Gastrocnemius medialis (tissue), 4 donors: ENCODE data around the gene PPP1R7. TPM values are rescaled to one million over a fixed set of nuclear protein-coding genes. Genes with fewer than 3 reads are reported as not detected.

ENCODE experiments used
- ATAC-seq, 2 donors: fragments of 150-250 bp; one replicate each; pipeline ENCODE4 v1.9.1; 2016
- DNase-seq, 2 donors: peaks; one replicate each; pipeline ENCODE4 v3.0.0-alpha.2; 2019
- H3K27ac ChIP-seq, 4 donors: fragments of 200-600 bp; sonication (generic); 1 replicate in 1 of 4; 2 replicates in 3 of 4; pipeline ENCODE4 v1.5.1; 2016 to 2018; ENCODE audit warnings: mild to moderate bottlenecking in 2 of 4, moderate library complexity in 1 of 4
- H3K27me3 ChIP-seq, 3 donors: fragments of 200-600 bp; sonication (generic) in 2 of 3; 1 replicate in 1 of 3; 2 replicates in 2 of 3; pipeline versions ENCODE4 v1.5.1 to v1.6.0; 2016 to 2019; ENCODE audit warnings: mild to moderate bottlenecking in 1 of 3, moderate library complexity in 1 of 3
- H3K36me3 ChIP-seq, 2 donors: fragments of 200-600 bp; sonication (generic) in 1 of 2; one replicate each; pipeline ENCODE4 v1.5.1; 2017 to 2018
- H3K4me1 ChIP-seq, 2 donors: fragments of 200-600 bp; sonication (generic) in 1 of 2; one replicate each; pipeline ENCODE4 v1.5.1; 2016 to 2017; ENCODE audit warnings: mild to moderate bottlenecking in 2 of 2
- H3K4me3 ChIP-seq, 4 donors: fragments of 200-600 bp; sonication (generic) in 3 of 4; 1 replicate in 1 of 4; 2 replicates in 3 of 4; pipeline ENCODE4 v1.5.1; 2016 to 2019; ENCODE audit warnings: mild to moderate bottlenecking in 2 of 4
- H3K9me3 ChIP-seq, 3 donors: fragments of 200-600 bp; sonication (generic) in 2 of 3; 1 replicate in 1 of 3; 2 replicates in 2 of 3; pipeline ENCODE4 v1.5.1; 2016 to 2019
- POLR2A ChIP-seq, 2 donors: fragments of 450-650 bp; IDR thresholded peaks; one replicate each; pipeline ENCODE4 v1.6.1; 2017; ENCODE audit warnings: antibody characterized with exemption in 2 of 2, mild to moderate bottlenecking in 2 of 2, moderate library complexity in 2 of 2
- in situ Hi-C, 4 donors: fragments of 200-750 bp; cut with MboI; loops; one replicate each; pipeline versions ENCODE4 v1.15.0 to v1.8.0; 2017; ENCODE audit warnings: low sequenced_read_pairs in 4 of 4
- intact Hi-C: fragments of 100-400 bp; cut with DNase I; formaldehyde crosslinking; loops from one replicate; pipeline ENCODE4 v1.15.1; 2023; ENCODE audit warnings: low total_unique reads
- total RNA-seq, 4 donors: library from RNA; depleted of rRNA; stranded (reverse); fragments of >200 nt; gene quantifications; one replicate each; pipeline versions ENCODE4 v1.1.0 to v1.2.3, GENCODE V29; 2016
- TF ChIP-seq, protein P1 (sequence below), 5 experiments: fragments of 450-650 bp in 3 of 5; fragments of 200-600 bp in 2 of 5; sonication (generic) in 2 of 5; IDR thresholded peaks in 4 of 5; conservative IDR thresholded peaks in 1 of 5; 1 replicate in 4 of 5; 2 replicates in 1 of 5; pipeline ENCODE4 v1.5.1; 2016 to 2019; ENCODE audit warnings: antibody characterized with exemption in 5 of 5, mild to moderate bottlenecking in 3 of 5, moderate library complexity in 3 of 5

Gene PPP1R7
- total RNA-seq, 4 donors from 2014 or later: 58.6 to 87.8 (median 67.2) TPM

DNA sequence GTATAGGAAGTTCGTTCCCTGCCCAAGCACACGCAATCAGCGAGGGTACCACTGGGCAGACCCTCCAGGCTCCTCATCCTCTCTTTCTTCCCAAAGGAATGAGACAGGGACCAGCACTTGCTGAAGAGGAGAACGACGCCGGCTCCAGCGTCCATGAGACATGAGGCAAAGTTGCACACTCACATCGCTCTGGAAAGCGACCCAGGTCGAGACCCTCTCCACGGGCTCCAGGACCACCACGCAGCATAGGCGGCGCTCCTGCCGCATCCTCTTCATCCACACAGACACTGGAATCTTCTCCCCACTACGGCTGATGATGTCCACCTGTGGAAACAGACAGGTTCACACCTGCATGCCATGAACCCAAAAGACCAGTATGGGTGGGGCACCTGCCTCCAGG is 11.8 kb upstream of the PPP1R7 start:
- in situ Hi-C loops (no loop called here), intact Hi-C loops (no loop called here)
- Histone ChIP-seq H3K27ac (no peak overlapping the region), H3K4me3 (no peak overlapping the region), H3K9me3 (no peaks in the 10 kb centered on the region), H3K4me1 (no peaks in the 10 kb centered on the region), H3K27me3 (no peaks in the 10 kb centered on the region), H3K36me3 (no peaks in the 10 kb centered on the region)
- no peak for TF ChIP-seq POLR2A (IDR thresholded peaks at IDR 0.05)
- TF ChIP-seq, protein P1, sequence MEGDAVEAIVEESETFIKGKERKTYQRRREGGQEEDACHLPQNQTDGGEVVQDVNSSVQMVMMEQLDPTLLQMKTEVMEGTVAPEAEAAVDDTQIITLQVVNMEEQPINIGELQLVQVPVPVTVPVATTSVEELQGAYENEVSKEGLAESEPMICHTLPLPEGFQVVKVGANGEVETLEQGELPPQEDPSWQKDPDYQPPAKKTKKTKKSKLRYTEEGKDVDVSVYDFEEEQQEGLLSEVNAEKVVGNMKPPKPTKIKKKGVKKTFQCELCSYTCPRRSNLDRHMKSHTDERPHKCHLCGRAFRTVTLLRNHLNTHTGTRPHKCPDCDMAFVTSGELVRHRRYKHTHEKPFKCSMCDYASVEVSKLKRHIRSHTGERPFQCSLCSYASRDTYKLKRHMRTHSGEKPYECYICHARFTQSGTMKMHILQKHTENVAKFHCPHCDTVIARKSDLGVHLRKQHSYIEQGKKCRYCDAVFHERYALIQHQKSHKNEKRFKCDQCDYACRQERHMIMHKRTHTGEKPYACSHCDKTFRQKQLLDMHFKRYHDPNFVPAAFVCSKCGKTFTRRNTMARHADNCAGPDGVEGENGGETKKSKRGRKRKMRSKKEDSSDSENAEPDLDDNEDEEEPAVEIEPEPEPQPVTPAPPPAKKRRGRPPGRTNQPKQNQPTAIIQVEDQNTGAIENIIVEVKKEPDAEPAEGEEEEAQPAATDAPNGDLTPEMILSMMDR (IDR thresholded peaks at IDR 0.05 in 4 of 5, conservative IDR thresholded peaks at IDR 0.05 in 1 of 5): no peak
- no peak for DNase-seq
- ATAC-seq: no peak

DNA sequence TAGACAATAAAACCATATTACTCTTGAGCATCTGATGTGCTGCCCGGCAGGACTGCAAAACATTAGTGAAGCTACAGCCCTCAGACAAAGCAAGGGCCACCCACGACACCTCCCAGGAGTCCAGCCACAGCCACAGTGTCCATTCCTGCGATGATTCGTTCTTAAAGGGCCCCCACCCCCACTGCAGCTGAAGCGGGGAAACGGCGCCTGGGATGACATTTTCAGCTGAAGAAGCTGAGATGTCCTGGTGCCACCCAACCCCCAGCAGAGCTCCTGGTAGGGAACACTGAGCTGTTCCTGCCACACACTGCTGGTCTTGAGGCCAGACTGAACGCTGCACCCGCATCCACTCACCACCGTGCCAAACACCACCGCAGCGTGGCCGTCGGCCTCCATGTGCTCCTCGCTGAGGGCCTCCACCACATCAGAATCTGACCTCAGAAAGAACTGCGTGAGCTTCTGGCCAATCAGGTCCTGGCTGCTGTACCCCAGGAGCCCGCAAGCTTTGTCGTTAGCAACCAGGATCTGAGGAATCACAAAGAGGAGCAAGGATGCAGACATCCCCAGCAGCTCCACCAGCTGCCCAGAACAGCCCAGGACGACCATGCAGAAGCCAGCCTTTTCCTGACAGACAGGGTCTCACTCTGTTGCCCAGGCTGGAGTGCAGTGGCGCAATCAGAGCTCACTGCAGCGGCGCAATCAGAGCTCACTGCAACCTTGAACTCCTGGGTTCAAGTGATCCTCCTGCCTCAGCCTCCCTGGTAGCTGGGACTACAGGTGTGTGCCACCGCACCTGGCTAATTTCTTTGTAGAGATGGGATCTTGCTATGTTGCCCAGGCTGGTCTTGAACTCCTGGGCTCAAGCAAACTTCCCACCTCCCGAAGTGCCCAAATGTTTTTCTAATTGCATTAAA is 10.5 kb upstream of the PPP1R7 start:
- TF ChIP-seq, protein P1 (IDR thresholded peaks at IDR 0.05 in 4 of 5, conservative IDR thresholded peaks at IDR 0.05 in 1 of 5): no peak
- TF ChIP-seq POLR2A (IDR thresholded peaks at IDR 0.05): no peak
- in situ Hi-C loops (no loop called here), intact Hi-C loops (no loop called here)
- Histone ChIP-seq H3K36me3 (no peaks in the 10 kb centered on the region), H3K4me1 (no peaks in the 10 kb centered on the region), H3K4me3 (no peak overlapping the region), H3K27ac (no peak overlapping the region), H3K27me3 (no peaks in the 10 kb centered on the region), H3K9me3 (no peaks in the 10 kb centered on the region)
- DNase-seq: no peak
- no peak for ATAC-seq

DNA sequence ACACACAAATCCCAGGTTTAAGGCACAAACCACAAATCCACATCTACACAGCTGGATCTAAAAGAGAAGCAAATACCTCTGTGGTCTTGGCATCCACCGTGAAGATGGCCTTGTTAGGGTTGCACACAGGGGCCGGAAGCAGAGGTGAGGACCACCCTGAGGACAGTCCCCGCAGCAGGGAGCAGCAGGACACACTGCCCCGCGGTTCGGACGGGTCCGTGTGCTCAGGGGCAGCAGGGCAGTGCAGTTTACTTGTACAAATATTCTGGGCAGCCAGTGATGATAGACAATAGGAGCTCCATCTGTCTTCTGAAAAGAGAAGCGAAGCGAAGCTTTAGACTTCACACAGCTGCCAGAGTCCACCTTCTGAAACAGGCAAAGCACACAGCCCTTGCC is 9.8 kb upstream of the PPP1R7 start:
- in situ Hi-C loops (no loop called here), intact Hi-C loops (no loop called here)
- no peak for DNase-seq
- no peak for TF ChIP-seq POLR2A (IDR thresholded peaks at IDR 0.05)
- TF ChIP-seq, protein P1 (IDR thresholded peaks at IDR 0.05 in 4 of 5, conservative IDR thresholded peaks at IDR 0.05 in 1 of 5): no peak
- Histone ChIP-seq H3K27ac (no peak overlapping the region), H3K4me3 (no peak overlapping the region), H3K4me1 (no peaks in the 10 kb centered on the region), H3K9me3 (no peaks in the 10 kb centered on the region), H3K27me3 (no peaks in the 10 kb centered on the region), H3K36me3 (no peaks in the 10 kb centered on the region)
- ATAC-seq: no peak

DNA sequence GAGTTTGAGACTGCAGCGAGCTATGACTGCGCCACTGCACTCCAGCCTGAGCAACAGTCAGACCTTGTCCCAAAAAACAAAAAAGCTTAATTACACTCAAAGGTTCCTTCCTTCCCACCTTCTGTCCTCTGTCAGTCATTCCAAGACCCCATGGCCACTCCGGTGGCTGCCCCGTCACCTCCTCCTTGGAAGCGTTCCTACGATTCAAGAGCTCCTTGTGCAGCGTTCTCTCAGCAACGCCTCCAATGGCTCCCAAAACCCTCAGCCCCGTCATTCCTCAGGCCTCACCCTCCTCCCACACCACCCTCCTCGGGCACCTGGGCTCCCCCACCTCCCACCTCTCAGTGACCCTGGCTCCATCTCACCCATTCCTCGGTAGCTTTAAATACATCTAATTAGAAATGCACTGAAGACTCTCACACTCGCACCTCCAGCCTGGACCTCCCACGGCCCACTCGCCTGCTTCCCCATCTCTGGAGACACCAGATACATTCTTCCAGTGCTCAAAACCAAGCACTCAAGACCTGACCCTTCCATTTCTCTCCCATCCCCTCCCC is 9.0 kb upstream of the PPP1R7 start:
- DNase-seq: no peak
- Histone ChIP-seq H3K27me3 (no peaks in the 10 kb centered on the region), H3K9me3 (no peaks in the 10 kb centered on the region), H3K4me3 (no peak overlapping the region), H3K36me3 (no peaks in the 10 kb centered on the region), H3K4me1 (no peaks in the 10 kb centered on the region), H3K27ac (no peak overlapping the region)
- intact Hi-C loops: no loop called here
- in situ Hi-C loops: no loop called here
- ATAC-seq: no peak
- TF ChIP-seq, protein P1 (IDR thresholded peaks at IDR 0.05 in 4 of 5, conservative IDR thresholded peaks at IDR 0.05 in 1 of 5): no peak
- no peak for TF ChIP-seq POLR2A (IDR thresholded peaks at IDR 0.05)
